Stimulated activated CD4-positive, alpha-beta T cell treated with anti-CD3 and anti-CD28 coated beads, Interleukin-4, amount 100 ng/mL, for 1 hour (primary cell): ENCODE data around the gene ISCU.

Experiments
- DNase-seq: peaks from one replicate; pipeline ENCODE4 v3.0.0-alpha.2; 2020

The ISCU gene

DNA sequence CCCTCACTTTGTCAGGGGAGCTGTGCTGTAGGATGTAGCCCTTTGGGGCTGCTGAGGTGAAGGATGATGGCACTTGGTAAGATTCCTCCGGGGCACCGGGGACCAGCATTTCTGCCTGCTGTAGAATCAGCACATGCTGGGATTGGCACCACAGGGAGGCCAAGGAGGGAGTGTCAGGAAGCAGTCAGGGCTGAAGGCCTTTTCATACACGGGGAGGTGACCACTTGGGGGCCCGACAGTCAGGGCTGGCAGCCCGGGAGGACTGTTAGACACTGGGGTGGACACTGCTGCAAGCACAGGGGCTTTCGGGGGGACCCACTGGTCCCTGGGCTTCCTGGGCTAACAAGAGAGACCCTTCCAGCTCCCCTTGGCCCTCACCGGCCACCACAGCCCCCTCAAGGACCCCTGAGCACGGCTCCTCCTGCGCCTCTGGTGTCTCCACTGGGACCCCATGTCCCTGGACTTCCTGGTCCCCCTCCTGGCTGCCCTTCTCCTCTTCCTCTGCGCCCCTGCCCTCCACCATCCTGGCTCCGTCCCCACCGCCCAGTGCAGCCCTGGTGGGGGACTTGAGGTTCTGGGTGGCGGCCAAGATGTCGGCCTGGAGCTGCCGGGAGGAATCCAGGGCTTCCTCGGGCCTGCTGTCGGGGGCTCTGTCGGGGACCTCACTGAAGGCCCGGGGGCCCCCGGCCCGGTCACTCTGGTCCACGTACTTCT lies 29.0 kb downstream of the ISCU start:
- DNase-seq, result no peak

DNA sequence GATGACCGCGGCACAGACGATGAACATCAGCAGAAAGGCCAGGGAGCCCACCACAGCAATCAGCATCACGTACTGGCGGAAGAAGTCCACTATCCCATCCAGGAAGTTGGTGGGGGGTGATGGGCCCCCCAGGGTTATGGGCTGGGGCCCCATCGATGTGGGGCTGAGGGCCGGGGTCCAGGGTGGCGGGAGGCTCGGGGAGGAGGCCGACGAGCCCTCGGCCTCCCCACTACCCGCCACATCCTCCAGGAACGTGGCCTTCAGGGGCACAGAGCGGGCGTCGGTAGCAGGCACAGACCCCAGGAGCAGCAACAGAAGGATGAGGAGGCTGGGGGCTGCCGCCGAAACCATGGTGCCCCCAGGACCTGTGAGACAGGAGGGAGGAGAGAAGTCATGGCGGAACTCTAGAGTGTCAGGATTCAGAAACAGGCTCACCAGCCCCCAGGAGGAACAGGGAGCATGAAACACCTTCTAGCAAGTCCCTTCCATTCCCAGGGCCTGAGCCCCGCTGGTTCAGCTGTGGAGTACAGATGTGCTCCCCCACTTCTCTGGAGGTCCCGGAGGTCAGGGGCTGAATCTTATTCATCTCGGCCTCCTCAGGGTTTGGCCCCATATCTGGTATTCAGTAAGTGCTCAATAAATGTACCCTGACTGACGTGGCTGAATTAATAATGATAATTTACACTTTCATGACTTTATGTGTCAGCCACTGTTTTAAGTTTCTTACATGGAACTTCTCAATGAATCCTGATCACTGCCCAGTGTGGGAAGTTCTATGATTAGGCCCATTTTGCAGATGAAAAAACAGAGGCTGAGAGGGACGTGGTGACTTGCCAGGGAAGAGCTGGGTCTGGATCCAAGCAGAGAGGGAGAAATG lies 29.9 kb downstream of the ISCU start:
- DNase-seq, result no peak

- DNase-seq, result no peak
Observed at GRCh38 chr12:108594323-108594903, 32.0 kb downstream of the ISCU start.

DNA sequence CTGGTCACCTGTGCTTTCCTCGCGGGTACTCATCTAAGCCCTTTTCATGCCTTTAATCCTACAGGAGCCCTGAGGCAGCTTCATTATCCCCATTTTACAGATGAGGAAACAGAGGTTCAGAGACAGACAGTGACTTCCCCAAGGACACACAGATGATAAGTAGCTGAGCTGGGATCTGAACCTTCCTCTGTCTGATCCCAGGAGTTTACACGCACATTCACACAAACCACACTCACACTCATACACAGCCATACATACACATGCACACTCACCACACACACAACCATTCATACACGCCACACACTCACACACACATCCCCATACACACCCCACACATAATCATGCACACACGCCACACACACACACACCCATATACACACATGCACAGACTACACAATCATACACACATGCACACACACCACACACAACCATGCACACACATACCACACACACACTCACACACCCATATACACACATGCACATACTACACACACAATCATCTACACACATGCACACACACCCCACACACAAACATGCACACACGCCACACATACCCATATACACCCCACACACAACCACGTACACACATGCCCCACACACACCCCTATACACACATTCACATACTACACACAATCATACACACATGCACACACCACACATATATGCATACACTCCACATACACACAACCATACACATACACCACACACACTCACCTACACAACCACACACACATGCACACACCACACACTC lies 32.7 kb downstream of the ISCU start:
- DNase-seq, result no peak

GRCh38 chr12:108595711-108596647 lies 33.6 kb downstream of the ISCU start:
- no peak for DNase-seq

DNA sequence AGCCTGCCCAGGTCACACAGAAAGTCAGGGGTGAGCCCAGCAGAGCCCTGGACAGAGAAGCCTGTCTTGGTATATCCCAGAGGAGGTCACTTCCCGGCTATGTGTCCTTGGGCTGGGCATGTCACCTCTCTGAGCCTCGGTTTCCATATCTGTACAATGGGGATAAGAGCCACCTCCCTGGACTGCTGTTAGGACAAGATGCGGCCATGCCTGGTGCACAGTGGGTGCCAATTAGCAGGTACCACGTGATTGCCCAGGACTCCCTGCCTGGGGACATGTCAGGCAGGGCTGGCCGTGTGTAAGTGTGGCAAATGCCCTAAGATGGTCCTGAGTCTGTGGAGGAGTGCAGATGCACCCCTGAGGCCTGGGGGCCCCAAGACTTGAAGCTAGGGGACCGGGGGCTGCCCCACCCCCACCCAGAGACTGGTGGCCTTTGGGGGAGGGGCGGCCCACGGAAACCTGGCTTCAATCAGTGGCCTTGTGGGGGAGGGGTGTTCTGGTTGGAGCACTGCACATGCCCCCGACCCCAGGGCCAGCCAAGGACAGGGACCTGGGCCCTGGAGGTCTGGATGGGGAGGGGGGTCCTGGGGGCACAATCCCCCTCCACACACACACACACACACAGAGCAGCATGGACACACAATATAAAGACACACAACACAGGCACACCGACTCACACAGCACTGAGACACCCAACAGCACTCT lies 34.6 kb downstream of the ISCU start:
- no peak for DNase-seq

GRCh38 chr12:108597559-108598471 lies 35.4 kb downstream of the ISCU start, which contains the start of gene TMEM119:
Gene TMEM119 (minus strand): TSS chr12:108598084. CDS start chr12:108592383, 5,701 bp downstream.
- DNase-seq, result no peak

DNA sequence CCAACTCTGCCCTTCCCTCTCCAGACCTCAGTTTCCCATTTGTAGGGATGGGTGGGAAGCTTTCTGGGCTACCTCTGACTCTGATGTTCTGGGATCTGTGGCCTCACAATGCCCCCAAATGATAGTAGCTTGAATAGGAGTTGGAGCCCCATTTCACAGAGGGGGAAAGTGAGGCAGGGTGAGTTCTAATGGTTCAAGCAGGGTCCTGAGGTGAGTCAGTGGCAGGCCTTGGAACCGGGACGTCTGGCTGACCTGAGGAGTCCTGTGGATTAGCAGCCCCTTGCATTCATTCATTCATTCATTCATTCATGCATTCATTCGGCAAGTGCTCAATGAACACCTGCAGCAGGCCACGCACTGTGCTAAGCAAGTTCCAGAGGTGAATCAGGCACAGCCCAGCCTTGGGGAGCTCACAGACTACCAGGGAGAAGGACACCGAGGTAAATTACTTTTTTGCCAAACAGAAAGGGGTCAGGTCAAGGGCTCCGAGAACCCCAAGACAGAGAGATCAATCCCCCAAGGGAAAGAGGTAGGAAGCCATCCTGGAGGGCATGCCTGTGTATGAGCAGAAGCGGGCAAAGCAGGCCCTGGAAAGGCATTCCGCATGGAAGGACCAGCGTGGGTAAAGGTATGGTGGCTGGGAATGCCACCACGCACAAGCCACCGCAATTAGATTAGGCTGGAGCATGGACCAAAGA lies 36.3 kb downstream of the ISCU start:
- DNase-seq, result no peak

- no peak for DNase-seq
Observed at GRCh38 chr12:108599541-108599940, 37.1 kb downstream of the ISCU start.

DNA sequence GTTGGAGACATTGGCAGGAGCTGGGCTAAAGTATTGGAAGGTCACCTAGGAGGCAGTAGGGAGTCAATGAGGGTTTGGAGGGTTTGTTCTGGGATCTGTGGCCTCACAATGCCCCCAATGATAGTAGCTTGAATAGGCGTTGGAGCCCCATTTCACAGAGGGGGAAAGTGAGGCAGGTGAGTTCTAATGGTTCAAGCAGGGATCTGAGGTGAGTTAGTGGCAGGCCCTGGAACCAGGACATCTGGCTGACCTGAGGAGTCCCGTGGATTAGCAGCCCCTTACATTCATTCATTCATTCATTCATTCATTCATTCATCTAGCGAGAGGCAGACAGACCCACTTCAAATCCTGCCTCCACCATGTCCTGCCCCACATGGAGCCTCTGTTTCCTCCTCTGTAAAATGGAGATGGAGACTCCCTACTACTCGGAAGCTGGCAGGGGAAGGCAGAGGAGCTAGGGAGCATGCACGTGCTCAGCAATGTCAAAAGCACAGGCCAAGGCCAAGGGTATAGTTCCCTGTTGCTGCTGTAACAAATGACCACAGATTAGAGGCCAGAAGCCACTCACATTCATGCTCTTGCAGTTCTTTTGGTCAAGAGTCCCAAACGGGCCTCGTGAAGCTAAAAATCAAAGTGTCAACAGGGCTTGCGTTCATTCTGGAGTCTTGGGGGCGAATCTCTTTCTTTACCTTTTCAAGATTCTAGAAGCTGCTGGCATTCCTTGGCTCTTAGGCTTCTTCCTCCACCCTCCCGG lies 37.7 kb downstream of the ISCU start:
- no peak for DNase-seq

DNA sequence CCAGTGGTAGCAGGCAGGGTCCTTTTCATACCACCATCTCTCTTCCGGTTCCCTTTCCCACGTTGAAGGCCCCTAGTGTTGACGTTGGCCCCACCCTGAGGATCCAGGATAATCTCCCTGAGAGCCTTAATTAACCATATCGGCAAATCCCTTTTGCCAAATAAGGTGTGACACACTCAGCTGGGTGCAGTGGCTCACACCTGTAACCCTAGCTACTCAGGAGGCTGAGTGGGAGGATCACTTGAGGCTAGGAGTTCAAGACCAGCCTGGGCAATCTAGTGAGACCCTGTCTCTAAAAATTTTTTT lies 38.3 kb downstream of the ISCU start:
- DNase-seq, result no peak

DNA sequence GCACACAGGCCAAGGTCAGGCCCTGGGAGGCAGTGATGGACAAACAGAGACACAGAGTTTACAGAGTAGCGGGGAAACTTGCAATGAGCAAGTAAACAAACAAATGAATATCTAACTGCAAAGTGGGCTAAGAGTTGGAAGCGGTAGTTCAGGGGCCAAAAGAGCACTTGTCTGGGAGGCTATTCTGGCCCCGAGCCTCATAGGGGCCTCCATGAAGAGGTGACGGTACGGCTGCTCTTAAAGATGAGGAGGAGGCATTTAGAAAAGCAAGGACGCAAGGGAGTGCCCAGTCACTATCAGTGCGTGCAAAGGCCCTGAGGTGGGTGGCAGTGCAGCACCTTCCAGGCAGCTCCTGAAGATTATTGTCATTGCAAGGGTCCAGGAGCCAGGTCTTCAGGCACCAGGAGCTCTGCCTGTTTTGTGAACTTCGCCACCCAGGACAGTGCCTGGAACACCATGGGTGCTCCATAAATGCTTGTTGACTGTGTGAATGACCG lies 39.9 kb downstream of the ISCU start:
- DNase-seq, result no peak

DNA sequence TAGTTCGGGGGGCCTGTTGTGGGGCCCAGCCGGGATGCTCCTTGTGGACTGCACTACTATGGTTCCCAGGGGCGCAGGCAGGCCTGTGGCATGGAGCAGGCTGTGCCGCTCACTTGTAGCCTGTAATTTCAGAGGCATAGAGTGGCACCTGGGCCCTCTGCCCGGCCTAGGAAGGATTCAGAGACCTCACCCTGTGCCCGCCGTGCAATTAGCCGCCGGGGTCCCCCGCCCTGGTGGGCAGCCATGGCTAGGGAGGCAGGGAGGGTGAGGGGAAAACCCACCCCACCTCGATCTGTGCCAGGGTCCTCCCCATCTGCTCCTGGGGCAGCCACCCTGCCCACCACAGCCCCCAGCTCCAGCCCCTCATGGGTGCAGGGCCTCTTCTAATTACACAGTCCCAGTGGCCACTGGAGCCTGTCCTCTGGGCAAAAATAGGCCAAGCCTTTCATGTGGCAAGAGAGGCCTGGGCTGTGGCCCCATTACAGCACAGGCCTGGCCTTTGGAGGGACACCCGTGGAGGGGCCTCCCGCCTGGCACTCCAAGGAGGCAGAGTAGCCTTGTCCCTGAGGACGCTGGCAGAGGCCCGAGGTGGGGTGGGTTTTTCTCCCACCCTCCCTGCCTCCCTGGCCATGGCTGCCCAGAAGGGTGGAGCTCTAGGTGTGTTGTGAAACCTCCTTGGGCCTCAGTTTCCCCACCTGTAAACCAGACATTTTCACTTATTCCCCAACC lies 40.7 kb downstream of the ISCU start:
- no peak for DNase-seq

GRCh38 chr12:108603743-108604142 lies 41.3 kb downstream of the ISCU start:
- no peak for DNase-seq

DNA sequence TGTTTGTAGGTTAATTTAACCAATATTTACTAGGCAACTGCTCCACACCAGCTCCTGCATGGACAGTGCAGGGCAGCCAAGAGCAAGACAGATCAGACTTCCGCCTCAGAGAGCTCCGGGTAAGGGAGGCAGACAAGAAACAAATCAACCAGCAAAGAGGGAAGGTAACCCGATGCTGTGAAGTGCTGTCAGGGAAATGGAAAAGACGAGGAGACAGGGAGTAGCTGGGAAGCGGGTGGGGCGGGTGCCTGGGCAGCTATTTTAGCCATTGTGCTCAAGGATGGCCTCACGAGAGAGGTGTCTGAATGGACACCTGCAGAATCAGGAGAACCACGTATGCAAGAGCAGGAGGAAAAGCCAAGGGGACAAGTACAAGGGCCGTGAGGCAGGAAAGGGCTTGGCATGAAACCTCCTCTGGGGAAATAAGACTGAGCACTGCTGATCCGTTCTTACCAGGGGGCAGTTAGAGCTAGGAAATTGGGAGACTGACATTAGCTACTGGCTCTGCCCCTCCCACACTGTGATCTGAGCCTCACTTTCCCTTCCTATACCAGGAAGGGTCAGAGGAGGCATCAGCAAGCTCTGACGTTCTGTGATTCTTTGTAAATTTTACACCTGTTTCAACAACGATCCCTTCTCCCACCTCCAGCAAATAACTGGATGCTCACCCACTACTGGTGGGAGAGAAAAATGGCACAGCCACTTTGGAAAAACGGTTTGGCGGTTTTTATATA lies 42.0 kb downstream of the ISCU start:
- no peak for DNase-seq

DNA sequence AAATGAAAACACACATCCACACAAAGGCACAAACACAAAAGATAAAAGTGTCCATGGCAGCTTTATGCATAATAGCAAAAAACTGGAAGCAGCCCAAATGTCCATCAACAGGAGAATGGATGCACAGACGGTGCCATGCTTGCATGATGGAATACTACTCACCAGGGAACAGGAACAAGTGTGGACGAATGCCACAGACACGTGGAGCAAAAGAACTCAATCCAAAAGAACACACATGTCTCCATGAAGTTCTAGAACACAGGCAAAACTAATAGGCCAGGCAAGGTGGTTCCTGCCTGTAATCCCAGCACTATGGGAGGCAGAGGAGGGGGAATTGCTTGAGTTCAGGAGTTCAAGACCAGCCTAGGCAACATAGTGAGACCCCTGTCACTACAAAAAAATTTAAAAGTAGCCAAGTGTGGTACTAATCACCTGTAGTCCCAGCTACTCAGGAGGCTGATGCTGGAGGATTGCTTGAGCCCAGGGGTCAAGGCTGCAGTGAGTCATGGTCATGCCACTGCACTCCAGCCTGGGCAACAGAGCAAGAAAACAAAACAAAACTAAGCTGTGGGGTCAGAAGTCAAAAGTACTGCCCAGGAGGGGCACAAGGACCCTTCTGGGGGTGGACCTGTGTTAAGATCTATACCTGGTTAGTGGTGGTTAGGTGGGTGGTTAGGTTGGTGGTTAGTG lies 42.7 kb downstream of the ISCU start:
- DNase-seq, result no peak
